ENCODE measurements around the gene B4GALT1. TPM values are rescaled to one million over a fixed set of nuclear protein-coding genes. Genes with fewer than 3 reads are reported as not detected.

Gene B4GALT1
- total and polyA plus RNA-seq, 3 experiments from 2014 or later: 38.0 to 41.6 (median 38.3) TPM

- ChIA-PET POLR2A (no interaction called here), CTCF (no interaction called here)
Observed at GRCh38 chr9:33120620-33121019, 46.5 kb downstream of the B4GALT1 start.

DNA sequence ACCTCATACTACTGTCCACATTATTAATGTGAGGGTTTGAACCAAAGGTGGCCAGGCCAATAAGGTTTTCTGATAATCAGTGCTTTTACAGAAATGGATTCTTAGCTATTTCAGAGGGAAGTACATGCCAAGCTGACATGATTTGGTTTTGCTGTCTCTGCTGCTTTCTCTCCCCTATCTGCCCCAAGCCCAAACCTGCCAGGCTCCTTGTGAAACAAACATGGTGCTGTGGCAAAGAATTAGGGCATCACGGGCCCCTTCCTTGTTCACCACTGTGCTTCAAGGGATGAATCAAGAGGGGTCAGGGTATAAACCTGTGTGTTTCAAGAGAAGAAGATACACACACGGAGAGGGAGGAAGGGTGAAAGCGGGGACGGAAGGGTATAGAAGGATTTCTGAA, 49.3 kb downstream of the B4GALT1 start:
- CTCF ChIA-PET: interaction anchor here (1.3 kb wide), 1 partner anchor 9 kb away, joined by 3 read pairs; no protein-coding TSS in a partner anchor
- no peaks in the 10 kb centered on the region for H3K27me3 ChIP-seq (ENCODE audit: insufficient read depth, low read length, poor library complexity, severe bottlenecking)
- H3K4me1 Mint-ChIP-seq: peaks cover 41 to 50% (median 44%) of the 10 kb centered on the region in 3 donors
- peak overlapping the region in 7 of 8 donors; percentile 62 to 94 (median 72) for H3K27ac Mint-ChIP-seq
- POLR2A ChIA-PET: no interaction called here
- H3K27me3 Mint-ChIP-seq: no peaks in the 10 kb centered on the region
- H3K9me3 Mint-ChIP-seq: no peaks in the 10 kb centered on the region
- no peaks in the 10 kb centered on the region for H3K9me3 ChIP-seq (ENCODE audit: low read length)
- no peak overlapping the region for H3K4me3 ChIP-seq (ENCODE audit: low read length)
- peaks cover 22% of the 10 kb centered on the region for H3K36me3 ChIP-seq (ENCODE audit: insufficient read depth, low read length)
- peak overlapping the region in 1 of 7 donors; percentile 66 for H3K4me3 Mint-ChIP-seq
- H3K36me3 Mint-ChIP-seq: peaks cover 11 to 80% (median 27%) of the 10 kb centered on the region in 3 donors
- DNase-seq: no peak
- no peak overlapping the region for H3K27ac ChIP-seq (ENCODE audit: low read depth, low read length)
- H3K4me1 ChIP-seq (ENCODE audit: insufficient read depth, low read length): peaks cover 12% of the 10 kb centered on the region

More at GRCh38 chr9:33120620-33121019, 46.5 kb downstream of the B4GALT1 start:
- Histone ChIP-seq H3K27me3 (ENCODE audit: insufficient read depth, low read length, poor library complexity, severe bottlenecking) (no peaks in the 10 kb centered on the region), H3K9me3 (ENCODE audit: low read length) (no peaks in the 10 kb centered on the region), H3K27ac (ENCODE audit: low read depth, low read length) (no peak overlapping the region), H3K36me3 (ENCODE audit: insufficient read depth, low read length) (peaks cover 10% of the 10 kb centered on the region), H3K4me3 (ENCODE audit: low read length) (no peak overlapping the region), H3K4me1 (ENCODE audit: insufficient read depth, low read length) (peaks cover 12% of the 10 kb centered on the region)
- DNase-seq: no peak
- Mint-ChIP-seq H3K4me1 (peaks cover 58 to 66% (median 59%) of the 10 kb centered on the region in 3 donors), H3K9me3 (no peaks in the 10 kb centered on the region), H3K27ac (peak overlapping the region in 4 of 8 donors; percentile 34 to 79 (median 50)), H3K4me3 (no peak overlapping the region), H3K36me3 (peaks cover 10 to 73% (median 23%) of the 10 kb centered on the region in 3 donors), H3K27me3 (peaks cover 0 to 2% of the 10 kb centered on the region in 2 donors)

GRCh38 chr9:33117306-33117705, 49.8 kb downstream of the B4GALT1 start:
- Mint-ChIP-seq H3K27me3 (no peaks in the 10 kb centered on the region), H3K36me3 (peaks cover 13 to 82% (median 28%) of the 10 kb centered on the region in 3 donors), H3K4me3 (peak overlapping the region in 3 of 7 donors; percentile 12 to 49 (median 29)), H3K4me1 (peaks cover 41 to 50% (median 44%) of the 10 kb centered on the region in 3 donors), H3K9me3 (no peaks in the 10 kb centered on the region), H3K27ac (peak overlapping the region; percentile 44 to 88 (median 70))
- Histone ChIP-seq H3K27me3 (ENCODE audit: insufficient read depth, low read length, poor library complexity, severe bottlenecking) (no peaks in the 10 kb centered on the region), H3K9me3 (ENCODE audit: low read length) (no peaks in the 10 kb centered on the region), H3K27ac (ENCODE audit: low read depth, low read length) (no peak overlapping the region), H3K4me1 (ENCODE audit: insufficient read depth, low read length) (peaks cover 12% of the 10 kb centered on the region), H3K4me3 (ENCODE audit: low read length) (no peak overlapping the region), H3K36me3 (ENCODE audit: insufficient read depth, low read length) (peaks cover 22% of the 10 kb centered on the region)
- ChIA-PET POLR2A (no interaction called here), CTCF (no interaction called here)
- DNase-seq: no peak

- Mint-ChIP-seq H3K27me3 (no peaks in the 10 kb centered on the region), H3K4me3 (peak overlapping the region in 2 of 7 donors; percentile 12 to 34), H3K4me1 (peaks cover 38 to 49% (median 41%) of the 10 kb centered on the region in 3 donors), H3K9me3 (no peaks in the 10 kb centered on the region), H3K27ac (peak overlapping the region in 6 of 8 donors; percentile 12 to 88 (median 81)), H3K36me3 (peaks cover 13 to 84% (median 30%) of the 10 kb centered on the region in 3 donors)
- no peak for DNase-seq
- Histone ChIP-seq H3K4me3 (ENCODE audit: low read length) (no peak overlapping the region), H3K9me3 (ENCODE audit: low read length) (no peaks in the 10 kb centered on the region), H3K36me3 (ENCODE audit: insufficient read depth, low read length) (peaks cover 21% of the 10 kb centered on the region), H3K27me3 (ENCODE audit: insufficient read depth, low read length, poor library complexity, severe bottlenecking) (no peaks in the 10 kb centered on the region), H3K4me1 (ENCODE audit: insufficient read depth, low read length) (peaks cover 12% of the 10 kb centered on the region), H3K27ac (ENCODE audit: low read depth, low read length) (no peak overlapping the region)
- ChIA-PET CTCF (no interaction called here), POLR2A (no interaction called here)
Observed at GRCh38 chr9:33116860-33117259, 50.3 kb downstream of the B4GALT1 start.

GRCh38 chr9:33114746-33115145, 52.4 kb downstream of the B4GALT1 start:
- CTCF ChIA-PET: no interaction called here

GRCh38 chr9:33113799-33114547, 53.2 kb downstream of the B4GALT1 start:
- H3K27me3 Mint-ChIP-seq: no peaks in the 10 kb centered on the region
- H3K4me1 Mint-ChIP-seq: peaks cover 15 to 30% (median 24%) of the 10 kb centered on the region in 3 donors
- peaks cover 18% of the 10 kb centered on the region for H3K36me3 ChIP-seq (ENCODE audit: insufficient read depth, low read length)
- peaks cover 12% of the 10 kb centered on the region for H3K4me1 ChIP-seq (ENCODE audit: insufficient read depth, low read length)
- H3K27me3 ChIP-seq (ENCODE audit: insufficient read depth, low read length, poor library complexity, severe bottlenecking): no peaks in the 10 kb centered on the region
- no peak overlapping the region for H3K4me3 ChIP-seq (ENCODE audit: low read length)
- H3K27ac ChIP-seq (ENCODE audit: low read depth, low read length): no peak overlapping the region
- no peaks in the 10 kb centered on the region for H3K9me3 Mint-ChIP-seq
- DNase-seq: no peak
- H3K9me3 ChIP-seq (ENCODE audit: low read length): no peaks in the 10 kb centered on the region
- ChIA-PET POLR2A (no interaction called here), CTCF (no interaction called here)
- peak overlapping the region in 7 of 8 donors; percentile 7 to 94 (median 72) for H3K27ac Mint-ChIP-seq
- peaks cover 10 to 82% (median 24%) of the 10 kb centered on the region in 3 donors for H3K36me3 Mint-ChIP-seq
- H3K4me3 Mint-ChIP-seq: peak overlapping the region in 1 of 7 donors; percentile 18

More at GRCh38 chr9:33114746-33115145, 52.4 kb downstream of the B4GALT1 start:
- DNase-seq: no peak
- Histone ChIP-seq H3K27me3 (ENCODE audit: insufficient read depth, low read length, poor library complexity, severe bottlenecking) (no peaks in the 10 kb centered on the region), H3K4me3 (ENCODE audit: low read length) (no peak overlapping the region), H3K9me3 (ENCODE audit: low read length) (no peaks in the 10 kb centered on the region), H3K36me3 (ENCODE audit: insufficient read depth, low read length) (peaks cover 18% of the 10 kb centered on the region), H3K4me1 (ENCODE audit: insufficient read depth, low read length) (peaks cover 12% of the 10 kb centered on the region), H3K27ac (ENCODE audit: low read depth, low read length) (no peak overlapping the region)
- H3K4me3 Mint-ChIP-seq: no peak overlapping the region
- H3K4me1 Mint-ChIP-seq: peaks cover 21 to 34% (median 27%) of the 10 kb centered on the region in 3 donors
- peaks cover 10 to 87% (median 24%) of the 10 kb centered on the region in 3 donors for H3K36me3 Mint-ChIP-seq
- H3K9me3 Mint-ChIP-seq: no peaks in the 10 kb centered on the region
- H3K27me3 Mint-ChIP-seq: no peaks in the 10 kb centered on the region
- peak overlapping the region in 6 of 8 donors; percentile 46 to 94 (median 56) for H3K27ac Mint-ChIP-seq
- POLR2A ChIA-PET: no interaction called here

- CTCF ChIA-PET: no interaction called here
- Mint-ChIP-seq H3K9me3 (no peaks in the 10 kb centered on the region), H3K27ac (peak overlapping the region in 6 of 8 donors; percentile 18 to 91 (median 56)), H3K4me1 (peaks cover 8 to 15% (median 14%) of the 10 kb centered on the region in 3 donors), H3K4me3 (no peak overlapping the region), H3K27me3 (no peaks in the 10 kb centered on the region), H3K36me3 (peaks cover 6 to 70% (median 22%) of the 10 kb centered on the region in 3 donors)
- POLR2A ChIA-PET: no interaction called here
- no peaks in the 10 kb centered on the region for H3K27me3 ChIP-seq (ENCODE audit: insufficient read depth, low read length, poor library complexity, severe bottlenecking)
- peaks cover 18% of the 10 kb centered on the region for H3K36me3 ChIP-seq (ENCODE audit: insufficient read depth, low read length)
- peaks cover 3% of the 10 kb centered on the region for H3K4me1 ChIP-seq (ENCODE audit: insufficient read depth, low read length)
- DNase-seq: no peak
- no peak overlapping the region for H3K27ac ChIP-seq (ENCODE audit: low read depth, low read length)
- H3K9me3 ChIP-seq (ENCODE audit: low read length): no peaks in the 10 kb centered on the region
- H3K4me3 ChIP-seq (ENCODE audit: low read length): no peak overlapping the region
Observed at GRCh38 chr9:33112094-33112493, 55.0 kb downstream of the B4GALT1 start.

DNA sequence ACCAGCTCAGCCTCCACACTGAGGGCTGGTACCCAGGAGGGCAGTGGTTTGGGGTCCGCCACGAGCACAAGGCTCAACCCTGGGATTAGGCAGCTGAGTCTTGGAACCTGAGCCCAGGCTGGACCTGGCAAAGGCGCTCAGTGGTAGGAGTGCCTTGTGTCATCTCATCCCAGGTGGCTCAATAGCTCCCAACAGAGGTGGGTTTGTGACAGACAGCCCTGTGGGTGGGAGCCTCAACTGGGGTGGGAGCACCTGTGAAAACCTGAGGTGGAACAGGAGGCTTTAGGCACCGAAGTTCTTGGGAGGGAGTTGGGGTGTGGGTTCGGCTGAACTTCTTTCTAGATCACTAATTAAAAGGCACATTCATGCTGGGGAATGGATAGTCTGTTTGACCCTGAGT, 55.5 kb downstream of the B4GALT1 start:
- H3K4me3 Mint-ChIP-seq: peak overlapping the region in 1 of 7 donors; percentile 75
- H3K36me3 Mint-ChIP-seq: peaks cover 6 to 66% (median 22%) of the 10 kb centered on the region in 3 donors
- no peak overlapping the region for H3K4me3 ChIP-seq (ENCODE audit: low read length)
- CTCF ChIA-PET: no interaction called here
- POLR2A ChIA-PET: no interaction called here
- H3K27ac Mint-ChIP-seq: peak overlapping the region in 6 of 8 donors; percentile 18 to 91 (median 56)
- no peaks in the 10 kb centered on the region for H3K27me3 Mint-ChIP-seq
- no peaks in the 10 kb centered on the region for H3K9me3 Mint-ChIP-seq
- no peaks in the 10 kb centered on the region for H3K27me3 ChIP-seq (ENCODE audit: insufficient read depth, low read length, poor library complexity, severe bottlenecking)
- no peaks in the 10 kb centered on the region for H3K9me3 ChIP-seq (ENCODE audit: low read length)
- H3K36me3 ChIP-seq (ENCODE audit: insufficient read depth, low read length): peaks cover 18% of the 10 kb centered on the region
- H3K4me1 Mint-ChIP-seq: peaks cover 4 to 13% (median 11%) of the 10 kb centered on the region in 3 donors
- DNase-seq: no peak
- H3K4me1 ChIP-seq (ENCODE audit: insufficient read depth, low read length): no peaks in the 10 kb centered on the region
- no peak overlapping the region for H3K27ac ChIP-seq (ENCODE audit: low read depth, low read length)
